PC-9 (cell line): Measurements from ENCODE around the gene FDXACB1.

ENCODE experiments used
- EZH2 ChIP-seq: fragments of 200-600 bp; sonication (generic); IDR thresholded peaks from 2 replicates; pipeline ENCODE4 v1.8.0; 2017; ENCODE audit warnings: antibody characterized with exemption, low read depth
- TF ChIP-seq, protein P1 (sequence below): fragments of 200-600 bp; sonication (generic); conservative IDR thresholded peaks from 2 replicates; pipeline ENCODE4 v1.6.1; 2017; ENCODE audit warnings: mixed run types, antibody characterized with exemption, mild to moderate bottlenecking, moderate library complexity

DNA sequence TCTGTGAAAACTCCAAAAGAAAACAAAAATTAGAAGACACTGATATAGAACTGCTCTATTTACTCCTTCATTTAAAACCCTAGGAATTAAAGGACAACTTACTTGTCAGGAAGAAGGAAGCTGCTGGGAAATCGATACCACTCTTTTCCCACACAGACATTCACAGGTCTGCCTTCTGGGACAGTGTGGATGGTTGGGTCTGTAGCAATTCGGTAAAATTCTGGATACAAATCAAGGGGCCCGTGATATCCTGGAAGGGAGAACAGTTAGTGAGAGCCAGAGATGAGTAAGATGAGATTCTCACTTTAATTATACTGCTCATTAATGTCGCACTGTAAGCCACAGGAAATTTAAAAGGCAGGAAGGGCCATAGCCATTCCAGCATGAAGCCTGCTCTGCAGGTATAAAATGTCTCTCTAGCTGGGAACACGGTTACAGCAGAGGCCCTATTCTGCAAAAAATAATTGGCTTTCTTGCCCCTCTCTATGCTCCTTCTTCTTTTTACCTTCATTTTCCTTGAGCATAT, 41.5 kb downstream of the FDXACB1 start:
- no peak for TF ChIP-seq EZH2
- TF ChIP-seq, protein P1, sequence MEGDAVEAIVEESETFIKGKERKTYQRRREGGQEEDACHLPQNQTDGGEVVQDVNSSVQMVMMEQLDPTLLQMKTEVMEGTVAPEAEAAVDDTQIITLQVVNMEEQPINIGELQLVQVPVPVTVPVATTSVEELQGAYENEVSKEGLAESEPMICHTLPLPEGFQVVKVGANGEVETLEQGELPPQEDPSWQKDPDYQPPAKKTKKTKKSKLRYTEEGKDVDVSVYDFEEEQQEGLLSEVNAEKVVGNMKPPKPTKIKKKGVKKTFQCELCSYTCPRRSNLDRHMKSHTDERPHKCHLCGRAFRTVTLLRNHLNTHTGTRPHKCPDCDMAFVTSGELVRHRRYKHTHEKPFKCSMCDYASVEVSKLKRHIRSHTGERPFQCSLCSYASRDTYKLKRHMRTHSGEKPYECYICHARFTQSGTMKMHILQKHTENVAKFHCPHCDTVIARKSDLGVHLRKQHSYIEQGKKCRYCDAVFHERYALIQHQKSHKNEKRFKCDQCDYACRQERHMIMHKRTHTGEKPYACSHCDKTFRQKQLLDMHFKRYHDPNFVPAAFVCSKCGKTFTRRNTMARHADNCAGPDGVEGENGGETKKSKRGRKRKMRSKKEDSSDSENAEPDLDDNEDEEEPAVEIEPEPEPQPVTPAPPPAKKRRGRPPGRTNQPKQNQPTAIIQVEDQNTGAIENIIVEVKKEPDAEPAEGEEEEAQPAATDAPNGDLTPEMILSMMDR: no peak
